ENCODE results near the gene MIB1. TPM values are rescaled to one million over a fixed set of nuclear protein-coding genes. Genes with fewer than 3 reads are reported as not detected.

The MIB1 gene
- total RNA-seq, 1 experiment from 2014 or later, result 66.3 TPM

DNA sequence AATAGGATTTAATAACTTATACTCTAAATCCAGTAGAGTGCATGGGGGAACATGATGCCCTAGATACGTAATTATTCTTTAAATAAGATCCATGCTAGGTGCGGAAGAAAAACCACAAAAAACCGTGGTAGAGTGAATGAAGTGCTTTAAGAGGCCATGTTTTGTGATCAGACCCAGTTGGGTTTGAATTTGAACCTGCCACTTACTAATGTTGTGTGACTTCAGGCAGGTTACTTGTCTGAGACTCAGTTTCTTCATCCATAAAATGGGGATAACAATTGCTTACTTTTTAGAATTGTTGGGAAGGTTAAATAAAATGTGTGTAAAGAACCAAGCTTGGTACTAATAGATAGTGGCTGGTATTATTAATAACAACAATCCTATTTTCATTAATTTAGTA lies 17.2 kb downstream of the MIB1 start:
- Histone ChIP-seq H3K36me3 (ENCODE audit: control insufficient read depth, insufficient read depth, low read length) (no peaks in the 10 kb centered on the region), H3K27me3 (ENCODE audit: control insufficient read depth, insufficient read depth, low read length) (no peaks in the 10 kb centered on the region), H3K27ac (ENCODE audit: low read length) (no peak overlapping the region), H3K4me1 (ENCODE audit: control insufficient read depth, insufficient read depth, low read length) (peaks cover 4% of the 10 kb centered on the region; the same call in 1 of the 2 replicates), H3K4me3 (ENCODE audit: low read depth in 2 of 2, low read length in 2 of 2) (no peak overlapping the region), H3K9me3 (ENCODE audit: control insufficient read depth, insufficient read depth, low read depth, low read length) (no peaks in the 10 kb centered on the region)
- in situ Hi-C loops (cut with HindIII; ENCODE audit: low pct_unique_long_range_greater_than_20kb, low sequenced_read_pairs), result no loop called here
- no TSS peak for BruUV-seq (replicated peaks)
- ChIA-PET CTCF (no interaction called here), POLR2A (no interaction called here)
- DNase-seq (ENCODE audit: low read depth, low spot score), result no peak
- intact Hi-C loops (cut with micrococcal nuclease; ENCODE audit: unreplicated experiment), result no loop called here
- TF ChIP-seq, protein P1, sequence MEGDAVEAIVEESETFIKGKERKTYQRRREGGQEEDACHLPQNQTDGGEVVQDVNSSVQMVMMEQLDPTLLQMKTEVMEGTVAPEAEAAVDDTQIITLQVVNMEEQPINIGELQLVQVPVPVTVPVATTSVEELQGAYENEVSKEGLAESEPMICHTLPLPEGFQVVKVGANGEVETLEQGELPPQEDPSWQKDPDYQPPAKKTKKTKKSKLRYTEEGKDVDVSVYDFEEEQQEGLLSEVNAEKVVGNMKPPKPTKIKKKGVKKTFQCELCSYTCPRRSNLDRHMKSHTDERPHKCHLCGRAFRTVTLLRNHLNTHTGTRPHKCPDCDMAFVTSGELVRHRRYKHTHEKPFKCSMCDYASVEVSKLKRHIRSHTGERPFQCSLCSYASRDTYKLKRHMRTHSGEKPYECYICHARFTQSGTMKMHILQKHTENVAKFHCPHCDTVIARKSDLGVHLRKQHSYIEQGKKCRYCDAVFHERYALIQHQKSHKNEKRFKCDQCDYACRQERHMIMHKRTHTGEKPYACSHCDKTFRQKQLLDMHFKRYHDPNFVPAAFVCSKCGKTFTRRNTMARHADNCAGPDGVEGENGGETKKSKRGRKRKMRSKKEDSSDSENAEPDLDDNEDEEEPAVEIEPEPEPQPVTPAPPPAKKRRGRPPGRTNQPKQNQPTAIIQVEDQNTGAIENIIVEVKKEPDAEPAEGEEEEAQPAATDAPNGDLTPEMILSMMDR (IDR thresholded peaks at IDR 0.05), result no peak
- no peak for TF ChIP-seq SIN3A (IDR thresholded peaks at IDR 0.05; ENCODE audit: borderline replicate concordance, insufficient read depth, low read depth, low read length)
- TF ChIP-seq, protein P2, sequence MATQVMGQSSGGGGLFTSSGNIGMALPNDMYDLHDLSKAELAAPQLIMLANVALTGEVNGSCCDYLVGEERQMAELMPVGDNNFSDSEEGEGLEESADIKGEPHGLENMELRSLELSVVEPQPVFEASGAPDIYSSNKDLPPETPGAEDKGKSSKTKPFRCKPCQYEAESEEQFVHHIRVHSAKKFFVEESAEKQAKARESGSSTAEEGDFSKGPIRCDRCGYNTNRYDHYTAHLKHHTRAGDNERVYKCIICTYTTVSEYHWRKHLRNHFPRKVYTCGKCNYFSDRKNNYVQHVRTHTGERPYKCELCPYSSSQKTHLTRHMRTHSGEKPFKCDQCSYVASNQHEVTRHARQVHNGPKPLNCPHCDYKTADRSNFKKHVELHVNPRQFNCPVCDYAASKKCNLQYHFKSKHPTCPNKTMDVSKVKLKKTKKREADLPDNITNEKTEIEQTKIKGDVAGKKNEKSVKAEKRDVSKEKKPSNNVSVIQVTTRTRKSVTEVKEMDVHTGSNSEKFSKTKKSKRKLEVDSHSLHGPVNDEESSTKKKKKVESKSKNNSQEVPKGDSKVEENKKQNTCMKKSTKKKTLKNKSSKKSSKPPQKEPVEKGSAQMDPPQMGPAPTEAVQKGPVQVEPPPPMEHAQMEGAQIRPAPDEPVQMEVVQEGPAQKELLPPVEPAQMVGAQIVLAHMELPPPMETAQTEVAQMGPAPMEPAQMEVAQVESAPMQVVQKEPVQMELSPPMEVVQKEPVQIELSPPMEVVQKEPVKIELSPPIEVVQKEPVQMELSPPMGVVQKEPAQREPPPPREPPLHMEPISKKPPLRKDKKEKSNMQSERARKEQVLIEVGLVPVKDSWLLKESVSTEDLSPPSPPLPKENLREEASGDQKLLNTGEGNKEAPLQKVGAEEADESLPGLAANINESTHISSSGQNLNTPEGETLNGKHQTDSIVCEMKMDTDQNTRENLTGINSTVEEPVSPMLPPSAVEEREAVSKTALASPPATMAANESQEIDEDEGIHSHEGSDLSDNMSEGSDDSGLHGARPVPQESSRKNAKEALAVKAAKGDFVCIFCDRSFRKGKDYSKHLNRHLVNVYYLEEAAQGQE (IDR thresholded peaks at IDR 0.05; ENCODE audit: insufficient read depth in 1 of 2, low read depth in 2 of 2, low read length in 1 of 2), result no peak
- TF ChIP-seq POLR2AphosphoS5 (IDR thresholded peaks at IDR 0.05; ENCODE audit: low read depth, low read length), result no peak
- no peak for TF ChIP-seq TCF7L2 (IDR thresholded peaks at IDR 0.05; ENCODE audit: low read depth, low read length)
- no peak for ATAC-seq

DNA sequence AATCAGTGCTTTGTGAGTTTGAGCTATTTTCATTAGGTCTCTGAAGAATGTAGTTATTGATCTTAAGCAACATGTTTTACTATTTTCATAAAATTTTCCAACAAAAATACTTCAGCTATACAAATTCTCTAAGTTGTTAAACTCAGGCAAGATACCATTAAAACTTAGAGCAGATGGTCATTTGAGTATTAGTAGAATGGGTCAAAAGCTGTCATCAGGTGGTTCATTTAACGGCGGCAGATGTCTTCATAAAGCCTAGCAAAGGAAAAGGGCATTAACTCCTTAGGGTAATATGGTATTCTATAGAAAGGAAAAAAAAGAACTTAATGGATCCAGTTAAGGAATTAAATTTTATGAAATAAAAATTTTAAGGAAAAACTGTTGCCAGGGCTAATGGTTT lies 19.2 kb downstream of the MIB1 start:
- TF ChIP-seq SIN3A (IDR thresholded peaks at IDR 0.05; ENCODE audit: borderline replicate concordance, insufficient read depth, low read depth, low read length), result no peak
- TF ChIP-seq, protein P1 (IDR thresholded peaks at IDR 0.05), result no peak
- TF ChIP-seq, protein P2 (IDR thresholded peaks at IDR 0.05; ENCODE audit: insufficient read depth in 1 of 2, low read depth in 2 of 2, low read length in 1 of 2), result no peak
- TF ChIP-seq POLR2AphosphoS5 (IDR thresholded peaks at IDR 0.05; ENCODE audit: low read depth, low read length), result no peak

More for the DNA sequence above, 19.2 kb downstream of the MIB1 start:
- no peaks in the 10 kb centered on the region for H3K36me3 ChIP-seq (ENCODE audit: control insufficient read depth, insufficient read depth, low read length)
- intact Hi-C loops (cut with micrococcal nuclease; ENCODE audit: unreplicated experiment), result no loop called here
- no peaks in the 10 kb centered on the region for H3K27me3 ChIP-seq (ENCODE audit: control insufficient read depth, insufficient read depth, low read length)
- ATAC-seq, result no peak
- ChIA-PET POLR2A (no interaction called here), CTCF (no interaction called here)
- BruUV-seq (replicated peaks), result no TSS peak
- H3K27ac ChIP-seq (ENCODE audit: low read length), result no peak overlapping the region
- H3K9me3 ChIP-seq (ENCODE audit: control insufficient read depth, insufficient read depth, low read depth, low read length), result no peaks in the 10 kb centered on the region
- no peak overlapping the region for H3K4me3 ChIP-seq (ENCODE audit: low read depth in 2 of 2, low read length in 2 of 2)
- H3K4me1 ChIP-seq (ENCODE audit: control insufficient read depth, insufficient read depth, low read length), result peaks cover 11% of the 10 kb centered on the region
- in situ Hi-C loops (cut with HindIII; ENCODE audit: low pct_unique_long_range_greater_than_20kb, low sequenced_read_pairs), result no loop called here
- DNase-seq (ENCODE audit: low read depth, low spot score), result no peak
